Mesothelial cell of epicardium (in vitro differentiated cells): ENCODE measurements around the gene MFSD2A. TPM values are rescaled to one million over a fixed set of nuclear protein-coding genes. Genes with fewer than 3 reads are reported as not detected.

ENCODE experiments used
- DNase-seq, 2 experiments: peaks; one replicate each; pipeline ENCODE4 v3.0.0; 2021; ENCODE audit warnings: low spot score in 2 of 2; ENCODE audit not compliant: unreplicated experiment in 2 of 2
- H3K27ac Mint-ChIP-seq: 2 replicates; pipeline ENCODE4 v1.8.0; 2021; ENCODE audit warnings: mixed read lengths
- H3K27me3 Mint-ChIP-seq: 2 replicates; pipeline ENCODE4 v1.8.0; 2021; ENCODE audit warnings: low read depth, mixed read lengths
- H3K36me3 Mint-ChIP-seq: 2 replicates; pipeline ENCODE4 v1.8.0; 2021; ENCODE audit warnings: mixed read lengths
- H3K4me1 Mint-ChIP-seq: 2 replicates; pipeline ENCODE4 v1.8.0; 2021; ENCODE audit warnings: mixed read lengths
- H3K4me3 Mint-ChIP-seq: 2 replicates; pipeline ENCODE4 v1.8.0; 2021; ENCODE audit warnings: mild to moderate bottlenecking, moderate library complexity, mixed read lengths
- H3K9me3 Mint-ChIP-seq: 2 replicates; pipeline ENCODE4 v1.8.0; 2021; ENCODE audit warnings: mixed read lengths
- total RNA-seq: library from RNA; stranded (reverse); gene quantifications from 3 replicates; pipeline ENCODE4 v1.2.1, GENCODE V29; 2021
- TF ChIP-seq, protein P1 (sequence below): fragments of 200-600 bp; sonication (generic); IDR thresholded peaks from one replicate; pipeline ENCODE4 v1.5.0; 2021; ENCODE audit warnings: antibody characterized with exemption; ENCODE audit not compliant: unreplicated experiment

Gene MFSD2A
- total RNA-seq, 1 donor from 2014 or later = 6.1 TPM

DNA sequence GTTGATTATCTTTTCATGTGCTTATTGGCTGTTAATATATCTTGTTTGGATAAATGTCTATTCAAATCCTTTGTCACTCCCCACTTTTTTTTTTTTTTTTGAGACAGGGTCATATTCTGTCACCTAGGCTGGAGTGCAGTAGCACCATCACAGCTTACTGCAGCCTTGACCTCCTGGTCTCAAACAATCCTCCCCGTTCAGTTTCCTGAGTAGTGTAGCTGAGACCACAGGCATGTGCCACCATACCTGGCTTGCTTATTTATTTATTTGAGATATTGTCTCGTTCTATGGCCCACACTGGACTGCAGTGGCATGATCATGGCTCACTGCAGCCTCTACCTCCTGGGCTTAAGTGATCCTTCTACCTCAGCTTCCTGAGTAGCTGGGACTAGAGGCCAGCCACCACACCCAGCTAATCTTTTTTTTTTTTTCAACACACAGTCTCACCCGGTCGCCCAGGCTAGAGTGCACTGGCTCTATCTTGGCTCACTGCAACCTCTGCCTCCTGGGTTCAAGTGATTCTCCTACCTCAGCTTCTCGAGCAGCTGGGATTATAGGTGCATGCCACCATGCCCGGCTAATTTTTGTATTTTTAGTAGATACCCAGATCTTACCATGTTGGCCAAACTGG is 39.3 kb upstream of the MFSD2A start:
- Mint-ChIP-seq H3K9me3 (no peaks in the 10 kb centered on the region), H3K4me3 (no peak overlapping the region), H3K27me3 (peaks cover 6% of the 10 kb centered on the region), H3K4me1 (no peaks in the 10 kb centered on the region), H3K27ac (no peak overlapping the region), H3K36me3 (no peaks in the 10 kb centered on the region)
- DNase-seq = no peak
- TF ChIP-seq, protein P1, sequence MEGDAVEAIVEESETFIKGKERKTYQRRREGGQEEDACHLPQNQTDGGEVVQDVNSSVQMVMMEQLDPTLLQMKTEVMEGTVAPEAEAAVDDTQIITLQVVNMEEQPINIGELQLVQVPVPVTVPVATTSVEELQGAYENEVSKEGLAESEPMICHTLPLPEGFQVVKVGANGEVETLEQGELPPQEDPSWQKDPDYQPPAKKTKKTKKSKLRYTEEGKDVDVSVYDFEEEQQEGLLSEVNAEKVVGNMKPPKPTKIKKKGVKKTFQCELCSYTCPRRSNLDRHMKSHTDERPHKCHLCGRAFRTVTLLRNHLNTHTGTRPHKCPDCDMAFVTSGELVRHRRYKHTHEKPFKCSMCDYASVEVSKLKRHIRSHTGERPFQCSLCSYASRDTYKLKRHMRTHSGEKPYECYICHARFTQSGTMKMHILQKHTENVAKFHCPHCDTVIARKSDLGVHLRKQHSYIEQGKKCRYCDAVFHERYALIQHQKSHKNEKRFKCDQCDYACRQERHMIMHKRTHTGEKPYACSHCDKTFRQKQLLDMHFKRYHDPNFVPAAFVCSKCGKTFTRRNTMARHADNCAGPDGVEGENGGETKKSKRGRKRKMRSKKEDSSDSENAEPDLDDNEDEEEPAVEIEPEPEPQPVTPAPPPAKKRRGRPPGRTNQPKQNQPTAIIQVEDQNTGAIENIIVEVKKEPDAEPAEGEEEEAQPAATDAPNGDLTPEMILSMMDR = no peak

DNA sequence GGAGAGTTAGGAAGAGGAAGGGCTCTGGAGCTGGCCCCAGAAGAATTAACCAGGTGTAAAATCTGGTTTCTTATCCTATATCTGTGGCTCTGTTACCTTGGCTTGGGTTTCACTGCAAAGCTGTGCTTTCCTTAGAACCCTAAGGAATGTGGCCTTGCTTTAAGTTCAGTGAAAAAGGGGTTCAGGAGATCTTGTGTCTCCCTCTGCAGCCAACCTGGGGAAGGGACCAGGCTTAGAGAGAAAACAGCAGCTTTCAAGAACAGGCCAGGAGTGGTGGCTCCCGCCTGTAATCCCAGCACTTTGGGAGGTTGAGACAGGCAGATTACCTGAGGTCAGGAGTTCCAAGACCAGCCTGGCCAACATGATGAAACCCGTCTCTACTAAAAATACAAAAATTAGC is 37.1 kb upstream of the MFSD2A start:
- peaks cover 25% of the 10 kb centered on the region for H3K27me3 Mint-ChIP-seq
- no peak for DNase-seq
- no peaks in the 10 kb centered on the region for H3K9me3 Mint-ChIP-seq
- no peak overlapping the region for H3K4me3 Mint-ChIP-seq
- TF ChIP-seq, protein P1 = no peak
- peaks cover 3% of the 10 kb centered on the region for H3K4me1 Mint-ChIP-seq
- H3K27ac Mint-ChIP-seq = no peak overlapping the region
- no peaks in the 10 kb centered on the region for H3K36me3 Mint-ChIP-seq

DNA sequence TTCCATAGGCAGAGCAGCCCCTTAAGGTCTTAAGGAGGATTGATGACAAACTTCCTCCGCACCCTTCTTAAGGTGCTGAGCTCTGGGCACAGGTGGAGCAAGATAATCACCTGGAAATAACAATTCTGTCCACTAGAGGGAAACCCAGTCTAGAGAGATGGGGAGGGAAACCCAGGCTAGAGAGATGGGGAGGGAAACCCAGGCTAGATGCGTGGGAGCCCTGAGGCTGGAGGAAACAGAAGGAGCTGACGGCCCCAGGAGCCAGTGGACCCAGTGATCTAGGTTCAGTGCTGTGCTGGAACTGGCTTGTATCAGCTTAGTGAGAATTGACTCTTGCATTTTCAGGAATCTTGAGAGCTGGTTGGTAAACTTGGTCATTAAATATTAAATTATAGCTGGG is 35.4 kb upstream of the MFSD2A start:
- TF ChIP-seq, protein P1 = peak; percentile 80
- H3K27ac Mint-ChIP-seq = no peak overlapping the region
- H3K9me3 Mint-ChIP-seq = no peaks in the 10 kb centered on the region
- peaks cover 3% of the 10 kb centered on the region for H3K4me1 Mint-ChIP-seq
- peaks cover 38% of the 10 kb centered on the region for H3K27me3 Mint-ChIP-seq
- H3K4me3 Mint-ChIP-seq = no peak overlapping the region
- no peaks in the 10 kb centered on the region for H3K36me3 Mint-ChIP-seq
- DNase-seq = no peak

DNA sequence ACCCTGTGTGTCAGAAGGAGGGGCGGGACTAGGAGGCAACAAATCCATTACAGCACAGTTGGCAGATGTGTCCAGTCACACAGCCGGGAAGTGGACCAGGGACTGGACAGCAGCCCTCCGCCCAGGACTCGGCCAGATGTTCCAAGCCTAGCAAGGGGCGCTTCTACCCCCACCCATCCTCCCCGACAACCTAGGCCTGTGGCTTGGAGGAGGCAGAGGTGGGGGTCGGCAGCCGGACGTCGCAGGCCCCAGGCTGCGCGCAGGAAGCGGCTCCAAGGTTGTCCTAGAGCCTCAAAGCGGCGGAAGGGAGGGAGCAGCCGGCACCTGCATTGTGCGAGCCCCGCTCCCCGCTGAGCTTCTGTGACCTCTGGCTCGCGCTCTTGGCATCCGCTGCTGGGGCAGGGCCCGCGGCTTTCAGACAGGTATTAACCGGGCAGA is 32.7 kb upstream of the MFSD2A start:
- H3K4me1 Mint-ChIP-seq = peaks cover 3% of the 10 kb centered on the region
- H3K9me3 Mint-ChIP-seq = no peaks in the 10 kb centered on the region
- no peak overlapping the region for H3K4me3 Mint-ChIP-seq
- H3K27me3 Mint-ChIP-seq = peaks cover 45% of the 10 kb centered on the region
- H3K36me3 Mint-ChIP-seq = no peaks in the 10 kb centered on the region
- DNase-seq = no peak
- H3K27ac Mint-ChIP-seq = no peak overlapping the region
- TF ChIP-seq, protein P1 = no peak

DNA sequence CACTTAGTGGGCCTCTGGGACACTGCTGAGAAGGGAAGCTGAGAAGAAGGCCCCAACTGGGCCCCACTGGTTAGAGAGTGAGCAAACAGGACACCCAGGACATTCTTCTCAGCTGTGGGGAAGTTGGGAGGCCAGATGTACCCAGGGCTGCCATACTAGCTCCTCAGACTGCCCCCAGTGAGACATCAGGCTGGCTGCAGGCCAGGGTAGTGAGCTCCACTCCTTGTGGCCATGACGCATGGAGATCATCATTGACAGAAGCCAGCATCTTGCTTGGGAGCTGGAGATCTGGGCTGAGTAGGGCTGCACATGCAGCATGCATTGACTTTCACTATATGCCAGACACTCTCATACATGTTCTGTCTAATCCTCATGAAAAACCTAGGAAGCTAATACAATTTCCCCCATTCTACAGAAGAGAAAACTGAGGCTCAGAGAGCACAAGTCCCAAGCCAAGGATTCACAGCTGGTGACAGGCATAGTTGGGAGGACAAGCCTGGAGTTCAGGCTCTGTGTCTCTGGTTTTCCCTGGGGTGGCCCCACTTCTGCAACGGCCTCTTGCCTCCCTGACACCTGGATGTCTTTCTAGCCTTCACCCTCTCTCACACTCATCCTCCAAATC is 29.1 kb upstream of the MFSD2A start:
- TF ChIP-seq, protein P1 = no peak

More for the DNA sequence above, 29.1 kb upstream of the MFSD2A start:
- Mint-ChIP-seq H3K4me1 (peaks cover 3% of the 10 kb centered on the region), H3K27me3 (peaks cover 47% of the 10 kb centered on the region), H3K4me3 (no peak overlapping the region), H3K9me3 (no peaks in the 10 kb centered on the region), H3K36me3 (no peaks in the 10 kb centered on the region), H3K27ac (no peak overlapping the region)
- DNase-seq = no peak
